ENCODE measurements around the gene C3AR1. TPM values are rescaled to one million over a fixed set of nuclear protein-coding genes. Genes with fewer than 3 reads are reported as not detected.

Gene C3AR1
- total RNA-seq, 2 experiments from 2014 or later = 1.4 TPM

- TF ChIP-seq CTCF (IDR thresholded peaks at IDR 0.05) = no peak
Observed at GRCh38 chr12:8081251-8081920, 15.2 kb upstream of the C3AR1 start.

GRCh38 chr12:8080120-8080519 lies 14.0 kb upstream of the C3AR1 start:
- peak in 2 of 14 experiments; percentile 48 to 50 for DNase-seq

More at GRCh38 chr12:8081251-8081920, 15.2 kb upstream of the C3AR1 start:
- H3K36me3 Mint-ChIP-seq (ENCODE audit: low read depth) = peaks cover 30% of the 10 kb centered on the region
- Histone ChIP-seq H3K27me3 (ENCODE audit: control insufficient read depth in 1 of 2, insufficient read depth in 2 of 2, low read length in 2 of 2) (no peaks in the 10 kb centered on the region), H3K4me1 (ENCODE audit: insufficient read depth, low read length) (peaks cover 42% of the 10 kb centered on the region), H3K9me3 (ENCODE audit: control insufficient read depth in 1 of 2, insufficient read depth in 1 of 2, low read length in 2 of 2) (no peaks in the 10 kb centered on the region), H3K27ac (ENCODE audit: low read depth in 1 of 2, low read length in 2 of 2) (peak overlapping the region; percentile 89 to 94), H3K36me3 (ENCODE audit: insufficient read depth, low read length) (peaks cover 5% of the 10 kb centered on the region), H3K4me3 (ENCODE audit: low read length) (peak overlapping the region; percentile 66)
- no peaks in the 10 kb centered on the region for H3K9me3 Mint-ChIP-seq
- DNase-seq (peak in 9 of 14 experiments; percentile 7 to 61 (median 33)), ATAC-seq (ENCODE audit: poor library complexity) (no peak)
- peak overlapping the region; percentile 98 for H3K27ac Mint-ChIP-seq
- intact Hi-C loops (cut with DNase I, micrococcal nuclease) = loop anchor here in 1 of 2 experiments (2.0 kb wide), 1 partner anchor 49 kb away; the partner anchor contains the start of gene FOXJ2
- peak overlapping the region; percentile 84 for H3K4me3 Mint-ChIP-seq
- CTCF ChIA-PET = interaction anchor here (0.8 to 1.8 kb wide), 3 partner anchors 35 to 148 kb away, joined by 3 to 6 read pairs (median 4); no protein-coding TSS in a partner anchor
- H3K27me3 Mint-ChIP-seq = no peaks in the 10 kb centered on the region
- peaks cover 71% of the 10 kb centered on the region for H3K4me1 Mint-ChIP-seq (ENCODE audit: low read depth)
- POLR2A ChIA-PET = interaction anchor here (0.7 to 2.4 kb wide), 7 partner anchors 15 to 148 kb away, joined by 3 to 14 read pairs (median 5); partner anchors contain the start of gene C3AR1

More at GRCh38 chr12:8080120-8080519, 14.0 kb upstream of the C3AR1 start:
- no peak for TF ChIP-seq CTCF (IDR thresholded peaks at IDR 0.05)
- Histone ChIP-seq H3K4me3 (ENCODE audit: low read length) (no peak overlapping the region), H3K27ac (ENCODE audit: low read depth in 1 of 2, low read length in 2 of 2) (peak overlapping the region; percentile 13 to 44), H3K9me3 (ENCODE audit: control insufficient read depth in 1 of 2, insufficient read depth in 1 of 2, low read length in 2 of 2) (no peaks in the 10 kb centered on the region), H3K36me3 (ENCODE audit: insufficient read depth, low read length) (no peaks in the 10 kb centered on the region), H3K4me1 (ENCODE audit: insufficient read depth, low read length) (peaks cover 33% of the 10 kb centered on the region), H3K27me3 (ENCODE audit: control insufficient read depth in 1 of 2, insufficient read depth in 2 of 2, low read length in 2 of 2) (no peaks in the 10 kb centered on the region)
- Mint-ChIP-seq H3K9me3 (no peaks in the 10 kb centered on the region), H3K36me3 (ENCODE audit: low read depth) (peaks cover 26% of the 10 kb centered on the region), H3K27me3 (no peaks in the 10 kb centered on the region), H3K27ac (peak overlapping the region; percentile 98), H3K4me3 (peak overlapping the region; percentile 70), H3K4me1 (ENCODE audit: low read depth) (peaks cover 67% of the 10 kb centered on the region)
- ChIA-PET POLR2A (interaction anchor here (1.7 to 2.4 kb wide), 2 partner anchors 42 to 53 kb away, joined by 6 to 14 read pairs; no protein-coding TSS in a partner anchor), CTCF (interaction anchor here (1.5 to 1.8 kb wide), 2 partner anchors 34 to 147 kb away, joined by 4 to 6 read pairs; no protein-coding TSS in a partner anchor)
- no peak for ATAC-seq (ENCODE audit: poor library complexity)
- intact Hi-C loops (cut with DNase I, micrococcal nuclease) = loop anchor here in 1 of 2 experiments (2.0 kb wide), 1 partner anchor 47 kb away; the partner anchor contains the start of gene FOXJ2

Data from CD4-positive, alpha-beta T cell (primary cell).